A172 (cell line): ENCODE measurements around the gene SDF2L1. TPM values are rescaled to one million over a fixed set of nuclear protein-coding genes. Genes with fewer than 3 reads are reported as not detected.
A peak's percentile ranks its signal among the peaks of the same experiment; 100 is the strongest.
"Not testable (repeated sequence)": the region's sequence is repeated elsewhere in the genome, so short reads cannot be mapped to it uniquely, and the experiment has no call there.

Source experiments
- DNase-seq: peaks from one replicate; pipeline ENCODE4 v3.0.0-alpha.2; 2015; ENCODE audit warnings: low spot score
- total RNA-seq: library from RNA; depleted of rRNA; stranded (reverse); fragments of >200 nt; shearing (Covaris generic); gene quantifications from 2 replicates; pipeline ENCODE4 v1.2.3, GENCODE V29; 2014; rRNA removed

The SDF2L1 gene
- total RNA-seq, 1 experiment from 2014 or later = 16.6 TPM

- no peak for DNase-seq
Observed at GRCh38 chr22:21686634-21687393, 44.7 kb downstream of the SDF2L1 start.

GRCh38 chr22:21687685-21688259 lies 45.7 kb downstream of the SDF2L1 start:
- no peak for DNase-seq

- no peak for DNase-seq
Observed at GRCh38 chr22:21688341-21688705, 46.2 kb downstream of the SDF2L1 start.

DNA sequence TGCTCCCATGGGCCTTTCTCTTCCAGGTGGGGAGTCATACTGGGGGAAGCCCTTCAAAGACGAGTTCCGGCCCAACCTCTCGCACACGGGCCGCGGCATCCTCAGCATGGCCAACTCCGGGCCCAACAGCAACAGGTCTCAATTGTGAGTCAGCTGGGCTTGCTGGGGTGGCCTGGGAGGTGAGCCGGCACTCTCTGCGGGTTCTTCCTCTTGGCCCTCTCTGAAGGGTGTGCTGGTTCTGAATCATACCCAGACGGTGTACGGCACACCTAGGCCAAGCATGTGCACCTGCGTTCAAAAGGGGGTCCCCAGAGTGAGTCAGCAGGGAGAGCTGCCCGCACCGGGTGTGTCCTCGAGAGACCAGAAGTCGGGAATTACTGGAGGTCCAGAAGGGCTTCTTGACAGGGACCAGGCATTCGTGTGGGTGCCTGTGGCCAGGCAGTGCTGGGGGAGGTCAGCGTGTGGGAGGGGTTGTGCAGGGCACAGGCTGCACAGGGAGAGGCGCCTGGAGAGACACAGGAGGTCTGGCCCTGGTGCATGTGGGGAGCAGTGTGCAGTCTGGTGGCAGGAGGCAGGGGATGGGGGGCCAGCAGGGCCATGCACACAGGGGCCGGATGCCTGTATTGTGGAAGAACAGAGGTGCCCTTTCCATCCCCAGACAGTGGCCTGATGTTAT lies 46.7 kb downstream of the SDF2L1 start:
- peak; percentile 22 for DNase-seq

DNA sequence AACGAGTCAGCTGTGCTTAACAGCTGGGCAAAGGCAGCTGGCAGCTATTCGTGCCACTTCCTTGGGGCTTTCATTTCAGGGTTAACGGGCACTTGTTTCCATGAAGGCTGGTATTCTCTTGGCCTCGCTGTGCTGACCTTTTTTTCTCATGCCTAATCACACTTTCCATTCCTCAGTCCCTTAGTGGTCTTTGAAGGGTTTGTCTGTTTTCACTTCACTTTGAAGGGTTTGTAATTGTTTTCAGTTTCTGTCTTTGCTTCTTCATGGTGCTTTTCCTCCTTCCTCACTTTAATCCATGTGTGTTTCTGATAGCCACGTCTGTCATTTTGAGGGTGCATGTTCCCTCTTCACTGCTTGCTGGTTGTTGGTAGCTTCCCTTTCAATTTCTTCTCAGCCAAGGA lies 48.3 kb downstream of the SDF2L1 start:
- no peak for DNase-seq

DNA sequence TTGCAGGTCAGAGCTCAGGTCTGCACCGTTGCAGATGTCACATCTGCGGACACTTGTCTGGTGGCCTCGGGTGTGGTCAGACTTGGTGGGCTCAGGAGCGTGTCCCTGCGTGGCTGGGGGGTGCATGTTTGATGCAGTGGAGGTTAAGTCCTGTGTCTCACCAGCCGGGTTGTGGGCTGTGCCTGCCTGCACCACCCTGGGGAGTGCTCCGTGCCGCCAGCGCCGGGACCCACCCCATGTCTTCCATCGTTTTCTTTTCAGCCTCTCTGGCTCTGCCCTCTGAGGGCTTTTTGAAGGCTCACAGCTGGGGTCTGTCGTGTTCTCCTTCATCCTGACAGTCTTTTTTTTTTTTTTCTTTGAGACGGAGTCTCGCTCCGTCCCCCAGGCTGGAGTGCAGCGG lies 49.7 kb downstream of the SDF2L1 start:
- no peak for DNase-seq

GRCh38 chr22:21692856-21693255 lies 50.8 kb downstream of the SDF2L1 start:
- not testable (repeated sequence) for DNase-seq

DNA sequence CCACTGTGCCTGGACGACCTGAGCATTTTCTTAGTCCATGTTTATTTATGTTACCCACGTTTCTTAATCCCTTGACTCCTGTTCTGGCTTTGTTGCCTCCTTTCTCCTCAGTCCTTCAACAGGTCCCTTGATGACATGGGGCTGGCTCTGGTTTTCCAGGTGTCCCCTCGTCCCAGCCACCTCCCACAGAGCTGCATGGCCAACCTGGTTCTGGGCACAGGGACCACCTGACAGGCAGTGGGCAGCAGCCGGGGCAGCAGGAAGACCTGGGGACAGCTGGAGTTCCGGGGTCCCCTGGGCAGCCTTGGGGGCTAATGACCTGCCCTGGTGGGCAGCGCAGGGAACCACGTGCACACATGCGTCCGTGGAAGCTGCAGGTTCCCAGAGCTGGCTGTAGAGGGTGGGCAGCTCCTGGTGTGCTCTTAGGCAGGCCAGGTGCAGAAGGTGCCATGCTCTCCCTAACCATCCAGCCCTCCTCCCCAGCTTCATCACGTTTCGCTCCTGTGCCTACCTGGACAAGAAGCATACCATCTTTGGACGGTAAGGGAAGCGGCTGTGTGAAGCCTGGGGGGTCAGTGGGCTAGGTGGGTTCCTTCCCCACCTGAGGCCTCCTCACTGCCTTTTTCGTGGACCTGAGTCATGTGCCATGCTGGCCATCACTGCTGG lies 51.4 kb downstream of the SDF2L1 start:
- DNase-seq = no peak

Other genes with a start within 250 kb of the SDF2L1 start
- 0.53 and 1.1 TPM in 2 replicates for gene HIC2, start 224.9 kb upstream of the SDF2L1 start, total RNA-seq
- gene TMEM191C, start 174.9 kb upstream of the SDF2L1 start, total RNA-seq = 1.2 and 3.3 TPM in 2 replicates
- 0.50 and 0.62 TPM in 2 replicates for gene RIMBP3C, start 90.8 kb upstream of the SDF2L1 start, total RNA-seq
- 31.5 and 33.7 TPM in 2 replicates for gene UBE2L3, start 74.6 kb upstream of the SDF2L1 start, total RNA-seq
- gene YDJC, start 12.3 kb upstream of the SDF2L1 start, total RNA-seq = 15.1 and 18.2 TPM in 2 replicates
- gene CCDC116, start 9.5 kb upstream of the SDF2L1 start, total RNA-seq = 0.12 TPM in 1 of 2 replicates, not detected in the other
- gene PPIL2, start 23.7 kb downstream of the SDF2L1 start, total RNA-seq = 9.0 and 13.9 TPM in 2 replicates
- gene YPEL1, start 93.5 kb downstream of the SDF2L1 start, total RNA-seq = 0.67 and 2.7 TPM in 2 replicates
- 40.6 and 41.2 TPM in 2 replicates for gene MAPK1, start 225.3 kb downstream of the SDF2L1 start, total RNA-seq